Osteoblast (primary cell): ENCODE measurements around the gene DCLRE1A. TPM values are rescaled to one million over a fixed set of nuclear protein-coding genes. Genes with fewer than 3 reads are reported as not detected.
A peak's percentile ranks its signal among the peaks of the same experiment; 100 is the strongest.

Source experiments
- DNase-seq: peaks from one replicate; pipeline ENCODE4 v3.0.0; 2011; ENCODE audit warnings: low spot score, mixed read lengths; ENCODE audit not compliant: insufficient read length; ENCODE audit errors: missing footprints
- H2AFZ ChIP-seq: 2 replicates; pipeline ENCODE4 v1.6.0; 2011; ENCODE audit warnings: mild to moderate bottlenecking, low read length
- H3K27ac ChIP-seq: 2 replicates; pipeline ENCODE4 v1.5.1; 2011; ENCODE audit warnings: mild to moderate bottlenecking, low read depth, low read length, moderate library complexity
- H3K27me3 ChIP-seq: 2 replicates; pipeline ENCODE4 v1.6.0; 2012; ENCODE audit warnings: mild to moderate bottlenecking, control low read depth, inconsistent platforms, low read length, moderate library complexity; ENCODE audit not compliant: insufficient read depth
- H3K36me3 ChIP-seq: 2 replicates; pipeline ENCODE4 v1.5.1; 2011; ENCODE audit warnings: mild to moderate bottlenecking, low read length, control low read depth, moderate library complexity; ENCODE audit not compliant: insufficient read depth
- H3K4me1 ChIP-seq: 2 replicates; pipeline ENCODE4 v1.5.1; 2011; ENCODE audit warnings: mild to moderate bottlenecking, low read length, control low read depth, moderate library complexity; ENCODE audit not compliant: insufficient read depth
- H3K4me2 ChIP-seq: 2 replicates; pipeline ENCODE4 v1.6.0; 2011; ENCODE audit warnings: mild to moderate bottlenecking, low read length; ENCODE audit not compliant: insufficient read depth
- H3K4me3 ChIP-seq: fragments of 200-600 bp; sonication (generic); 3 replicates; pipeline ENCODE4 v1.5.1; 2012; ENCODE audit warnings: mild to moderate bottlenecking, low read length, inconsistent platforms; ENCODE audit not compliant: insufficient read depth
- H3K79me2 ChIP-seq: 2 replicates; pipeline ENCODE4 v1.6.0; 2012; ENCODE audit warnings: mild to moderate bottlenecking, low read length, control low read depth, inconsistent platforms; ENCODE audit not compliant: insufficient read depth
- H3K9me3 ChIP-seq: 2 replicates; pipeline ENCODE4 v1.5.1; 2011; ENCODE audit warnings: low read depth, low read length, control low read depth
- H4K20me1 ChIP-seq: 2 replicates; pipeline ENCODE4 v1.6.0; 2012; ENCODE audit warnings: mild to moderate bottlenecking, low read length, control low read depth; ENCODE audit not compliant: insufficient read depth
- total RNA-seq: library from RNA; depleted of rRNA; stranded (reverse); fragments of >200 nt; gene quantifications from 2 replicates; pipeline ENCODE4 v1.2.3, GENCODE V29; 2012
- TF ChIP-seq, protein P1 (sequence below): IDR thresholded peaks from 2 replicates; pipeline ENCODE4 v1.5.1; 2011; ENCODE audit warnings: mild to moderate bottlenecking, low read depth, low read length, moderate library complexity; ENCODE audit errors: extremely low read depth

The DCLRE1A gene
- total RNA-seq, 1 donor: 5.1 TPM

DNA sequence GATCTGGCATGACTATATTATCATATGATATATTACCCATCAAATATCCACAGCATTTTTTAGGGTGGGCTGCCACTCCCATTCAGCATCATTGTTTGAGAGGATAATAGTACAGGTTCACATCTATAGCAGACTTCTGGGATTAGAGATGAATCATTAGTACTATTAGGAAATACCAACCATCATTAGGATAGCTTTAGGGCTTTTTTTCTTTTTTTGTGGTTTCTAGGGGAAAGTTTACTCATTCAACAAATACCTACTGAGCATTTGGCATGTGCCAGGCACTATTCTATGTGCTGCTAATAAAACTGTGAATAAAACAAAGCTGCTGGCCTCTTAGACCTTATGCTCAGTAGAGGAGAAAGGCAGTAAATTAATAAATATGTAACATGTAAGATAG, 41.1 kb upstream of the DCLRE1A start:
- Histone ChIP-seq H3K36me3 (no peaks in the 10 kb centered on the region), H2AFZ (no peak overlapping the region), H3K27ac (no peak overlapping the region), H3K27me3 (no peaks in the 10 kb centered on the region), H3K4me3 (no peak overlapping the region), H3K79me2 (no peaks in the 10 kb centered on the region), H3K4me1 (peaks cover 9% of the 10 kb centered on the region), H4K20me1 (no peaks in the 10 kb centered on the region), H3K4me2 (no peak overlapping the region), H3K9me3 (no peaks in the 10 kb centered on the region)
- TF ChIP-seq, protein P1, sequence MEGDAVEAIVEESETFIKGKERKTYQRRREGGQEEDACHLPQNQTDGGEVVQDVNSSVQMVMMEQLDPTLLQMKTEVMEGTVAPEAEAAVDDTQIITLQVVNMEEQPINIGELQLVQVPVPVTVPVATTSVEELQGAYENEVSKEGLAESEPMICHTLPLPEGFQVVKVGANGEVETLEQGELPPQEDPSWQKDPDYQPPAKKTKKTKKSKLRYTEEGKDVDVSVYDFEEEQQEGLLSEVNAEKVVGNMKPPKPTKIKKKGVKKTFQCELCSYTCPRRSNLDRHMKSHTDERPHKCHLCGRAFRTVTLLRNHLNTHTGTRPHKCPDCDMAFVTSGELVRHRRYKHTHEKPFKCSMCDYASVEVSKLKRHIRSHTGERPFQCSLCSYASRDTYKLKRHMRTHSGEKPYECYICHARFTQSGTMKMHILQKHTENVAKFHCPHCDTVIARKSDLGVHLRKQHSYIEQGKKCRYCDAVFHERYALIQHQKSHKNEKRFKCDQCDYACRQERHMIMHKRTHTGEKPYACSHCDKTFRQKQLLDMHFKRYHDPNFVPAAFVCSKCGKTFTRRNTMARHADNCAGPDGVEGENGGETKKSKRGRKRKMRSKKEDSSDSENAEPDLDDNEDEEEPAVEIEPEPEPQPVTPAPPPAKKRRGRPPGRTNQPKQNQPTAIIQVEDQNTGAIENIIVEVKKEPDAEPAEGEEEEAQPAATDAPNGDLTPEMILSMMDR: no peak
- DNase-seq: peak; percentile 31

DNA sequence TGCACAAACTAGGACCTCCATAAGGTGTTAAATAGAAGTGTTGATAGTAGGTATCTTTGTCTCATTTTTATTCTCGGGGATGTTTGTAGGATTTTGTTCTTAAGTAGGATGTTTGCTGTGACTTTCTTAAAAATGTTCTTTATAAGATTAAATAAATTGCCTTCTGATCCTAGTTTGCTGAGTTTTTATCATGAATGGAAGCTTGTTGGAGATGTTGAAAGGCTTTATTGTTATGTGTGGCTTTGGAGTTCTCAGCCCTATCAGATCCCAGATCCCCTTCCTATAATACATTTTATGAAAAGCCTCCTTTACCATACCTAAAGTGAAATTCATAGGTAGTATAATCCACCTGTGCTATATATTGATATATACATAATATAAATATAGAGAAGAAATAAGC, 40.7 kb upstream of the DCLRE1A start:
- Histone ChIP-seq H4K20me1 (no peaks in the 10 kb centered on the region), H3K36me3 (no peaks in the 10 kb centered on the region), H3K9me3 (no peaks in the 10 kb centered on the region), H2AFZ (no peak overlapping the region), H3K79me2 (no peaks in the 10 kb centered on the region), H3K27ac (no peak overlapping the region), H3K4me2 (no peak overlapping the region), H3K4me3 (no peak overlapping the region), H3K4me1 (peaks cover 9% of the 10 kb centered on the region), H3K27me3 (no peaks in the 10 kb centered on the region)
- TF ChIP-seq, protein P1: no peak
- DNase-seq: no peak

DNA sequence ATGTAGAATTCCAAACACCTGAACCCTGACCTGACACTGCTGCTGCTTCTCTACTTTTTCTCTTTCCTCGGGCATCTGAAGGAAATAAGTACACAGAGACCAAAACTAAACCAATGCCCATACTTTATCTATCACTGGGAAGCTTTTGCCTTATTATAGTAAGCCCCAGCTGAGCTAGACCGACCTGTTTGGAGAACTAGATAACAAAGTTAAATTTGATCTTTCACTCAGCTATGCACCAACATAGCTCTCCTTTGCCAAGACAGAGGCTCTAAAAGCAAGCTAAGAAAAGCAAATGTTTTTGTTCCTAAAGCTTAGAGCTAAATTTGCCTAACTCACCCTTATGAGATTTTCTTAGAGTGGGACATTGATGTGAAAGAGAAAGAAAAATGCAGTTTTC, 39.7 kb upstream of the DCLRE1A start:
- H3K79me2 ChIP-seq: no peaks in the 10 kb centered on the region
- DNase-seq: no peak
- H4K20me1 ChIP-seq: no peaks in the 10 kb centered on the region
- TF ChIP-seq, protein P1: no peak
- H2AFZ ChIP-seq: no peak overlapping the region
- no peaks in the 10 kb centered on the region for H3K36me3 ChIP-seq
- no peak overlapping the region for H3K27ac ChIP-seq
- H3K4me1 ChIP-seq: peaks cover 9% of the 10 kb centered on the region
- H3K27me3 ChIP-seq: no peaks in the 10 kb centered on the region
- H3K4me3 ChIP-seq: no peak overlapping the region
- no peak overlapping the region for H3K4me2 ChIP-seq
- no peaks in the 10 kb centered on the region for H3K9me3 ChIP-seq

DNA sequence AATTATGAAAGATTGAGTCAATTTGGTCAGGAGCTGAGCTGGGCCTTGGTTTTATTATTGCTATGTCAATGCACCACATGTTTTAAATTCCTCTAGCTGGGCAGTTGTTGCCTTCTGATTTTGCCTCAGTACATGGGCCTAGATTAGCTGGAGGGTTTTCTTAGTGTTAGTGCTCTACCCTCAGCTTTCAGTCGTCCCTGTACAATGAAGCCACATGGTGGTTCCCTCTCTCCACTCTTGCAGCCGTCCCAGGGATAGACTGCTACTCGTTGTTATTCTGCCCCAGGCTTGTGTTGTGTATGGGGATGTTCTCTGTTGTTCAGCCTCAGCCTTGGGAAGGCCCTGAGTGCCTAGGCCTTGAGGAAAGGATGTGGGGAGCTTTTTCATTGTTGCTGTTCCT, 37.6 kb upstream of the DCLRE1A start:
- Histone ChIP-seq H3K27me3 (no peaks in the 10 kb centered on the region), H3K27ac (no peak overlapping the region), H3K9me3 (no peaks in the 10 kb centered on the region), H3K4me3 (no peak overlapping the region), H2AFZ (no peak overlapping the region), H3K4me1 (peaks cover 9% of the 10 kb centered on the region), H4K20me1 (no peaks in the 10 kb centered on the region), H3K36me3 (peaks cover 3% of the 10 kb centered on the region), H3K4me2 (no peak overlapping the region), H3K79me2 (no peaks in the 10 kb centered on the region)
- TF ChIP-seq, protein P1: no peak
- no peak for DNase-seq
